Right ventricle myocardium inferior (tissue), 1 donor: ENCODE measurements around the gene PCYOX1L. TPM values are rescaled to one million over a fixed set of nuclear protein-coding genes. Genes with fewer than 3 reads are reported as not detected.
"Not testable (repeated sequence)": the region's sequence is repeated elsewhere in the genome, so short reads cannot be mapped to it uniquely, and the experiment has no call there.

ENCODE experiments used
- ATAC-seq: fragments of 200-7000 bp; cut with Tn5 transposase; one replicate; pipeline ENCODE4 v1.9.1; 2020; ENCODE audit warnings: mild to moderate bottlenecking, moderate library complexity
- DNase-seq: peaks from one replicate; pipeline ENCODE4 v3.0.0; 2021; ENCODE audit errors: missing footprints
- intact Hi-C: fragments of 100-400 bp; cut with DNase I; formaldehyde crosslinking; loops from one replicate; pipeline ENCODE4 v1.11.0; 2022
- total RNA-seq: library from RNA; stranded (reverse); fragmentation: NEBNext Ultra II Directional; extraction: Animal tissue kit (Norgen Biotek cat#: 25700); gene quantifications from one replicate; pipeline ENCODE4 v1.2.1, GENCODE V29; 2021
- donor health status: DM: no; HTN: yes; CAD: no; lungs with severe emphysema.

PCYOX1L gene
- total RNA-seq, 1 donor from 2014 or later: 2.7 TPM

GRCh38 chr5:149379818-149380374 lies 22.1 kb downstream of the PCYOX1L start:
- ATAC-seq (no peak), DNase-seq (no peak)
- intact Hi-C loops: no loop called here

GRCh38 chr5:149380466-149381121 lies 22.7 kb downstream of the PCYOX1L start:
- DNase-seq (no peak), ATAC-seq (no peak)

GRCh38 chr5:149381261-149381985 lies 23.6 kb downstream of the PCYOX1L start:
- ATAC-seq (no peak), DNase-seq (no peak)
- intact Hi-C loops: no loop called here

More at GRCh38 chr5:149380466-149381121, 22.7 kb downstream of the PCYOX1L start:
- intact Hi-C loops: no loop called here

- DNase-seq (peak; percentile 90), ATAC-seq (peak; percentile 77)
- intact Hi-C loops: loop anchor here (1.0 to 2.0 kb wide), 3 partner anchors 41 to 183 kb away; no protein-coding TSS in a partner anchor
Measured at GRCh38 chr5:149381986-149382338, 24.1 kb downstream of the PCYOX1L start.

- intact Hi-C loops: loop anchor here (1.0 to 2.0 kb wide), 3 partner anchors 40 to 182 kb away; no protein-coding TSS in a partner anchor
- ATAC-seq (no peak), DNase-seq (no peak)
Measured at GRCh38 chr5:149382517-149383220, 24.8 kb downstream of the PCYOX1L start.

GRCh38 chr5:149383399-149383798 lies 25.6 kb downstream of the PCYOX1L start:
- no peak for DNase-seq
- peak; percentile 66 for ATAC-seq
- intact Hi-C loops: loop anchor here (2.0 kb wide), 2 partner anchors 39 to 181 kb away; no protein-coding TSS in a partner anchor

GRCh38 chr5:149386166-149386565 lies 28.3 kb downstream of the PCYOX1L start:
- DNase-seq (no peak), ATAC-seq (no peak)
- intact Hi-C loops: no loop called here

GRCh38 chr5:149387081-149387631 lies 29.3 kb downstream of the PCYOX1L start:
- ATAC-seq: no peak
- intact Hi-C loops: no loop called here
- DNase-seq: peak; percentile 62

GRCh38 chr5:149387982-149388381 lies 30.1 kb downstream of the PCYOX1L start:
- ATAC-seq: peak; percentile 32
- intact Hi-C loops: no loop called here
- DNase-seq: no peak

- intact Hi-C loops: no loop called here
- no peak for DNase-seq
- no peak for ATAC-seq
Measured at GRCh38 chr5:149388498-149389190, 30.8 kb downstream of the PCYOX1L start.

- DNase-seq: peak; percentile 56
- no peak for ATAC-seq
- intact Hi-C loops: no loop called here
Measured at GRCh38 chr5:149389552-149390495, 32.0 kb downstream of the PCYOX1L start.

GRCh38 chr5:149391076-149391475 lies 33.2 kb downstream of the PCYOX1L start:
- DNase-seq, intact Hi-C loops, ATAC-seq: not testable (repeated sequence)

- ATAC-seq: no peak
- peak; percentile 55 for DNase-seq
- intact Hi-C loops: no loop called here
Measured at GRCh38 chr5:149391524-149391923, 33.7 kb downstream of the PCYOX1L start.

- DNase-seq: no peak
- no peak for ATAC-seq
- intact Hi-C loops: no loop called here
Measured at GRCh38 chr5:149392718-149393117, 34.9 kb downstream of the PCYOX1L start.

- DNase-seq, ATAC-seq, intact Hi-C loops: not testable (repeated sequence)
Measured at GRCh38 chr5:149394996-149395395, 37.1 kb downstream of the PCYOX1L start.

GRCh38 chr5:149397530-149397929 lies 39.7 kb downstream of the PCYOX1L start:
- no peak for ATAC-seq
- intact Hi-C loops: no loop called here
- DNase-seq: no peak

GRCh38 chr5:149398747-149399266 lies 41.0 kb downstream of the PCYOX1L start:
- ATAC-seq, DNase-seq, intact Hi-C loops: not testable (repeated sequence)
